ENCODE results near the gene PRKN.
"Not testable (repeated sequence)": the region's sequence is repeated elsewhere in the genome, so short reads cannot be mapped to it uniquely, and the experiment has no call there.

PRKN gene

GRCh38 chr6:161354956-161355355 is 1372.6 kb downstream of the PRKN start:
- DNase-seq: no peak

- DNase-seq: no peak
Measured at GRCh38 chr6:161354276-161354840, 1373.2 kb downstream of the PRKN start.

GRCh38 chr6:161353208-161353613 is 1374.4 kb downstream of the PRKN start:
- DNase-seq: no peak

GRCh38 chr6:161351858-161352257 is 1375.7 kb downstream of the PRKN start:
- DNase-seq: no peak

- DNase-seq: no peak
Measured at GRCh38 chr6:161349886-161350285, 1377.7 kb downstream of the PRKN start.

- no peak for DNase-seq
Measured at GRCh38 chr6:161348628-161348994, 1379.0 kb downstream of the PRKN start.

- DNase-seq: no peak
Measured at GRCh38 chr6:161347988-161348627, 1379.5 kb downstream of the PRKN start.

GRCh38 chr6:161347125-161347524 is 1380.4 kb downstream of the PRKN start:
- DNase-seq: no peak

- DNase-seq: no peak
Measured at GRCh38 chr6:161346717-161347116, 1380.8 kb downstream of the PRKN start.

GRCh38 chr6:161344626-161345025 is 1382.9 kb downstream of the PRKN start:
- DNase-seq: no peak

GRCh38 chr6:161342039-161342438 is 1385.5 kb downstream of the PRKN start:
- DNase-seq: no peak

- DNase-seq: no peak
Measured at GRCh38 chr6:161341638-161342037, 1385.9 kb downstream of the PRKN start.

GRCh38 chr6:161338015-161338414 is 1389.6 kb downstream of the PRKN start:
- no peak for DNase-seq

GRCh38 chr6:161336479-161336878 is 1391.1 kb downstream of the PRKN start:
- no peak for DNase-seq

- no peak for DNase-seq
Measured at GRCh38 chr6:161333410-161333809, 1394.2 kb downstream of the PRKN start.

- DNase-seq: not testable (repeated sequence)
Measured at GRCh38 chr6:161331402-161332081, 1396.0 kb downstream of the PRKN start.

- no peak for DNase-seq
Measured at GRCh38 chr6:161327360-161327953, 1400.1 kb downstream of the PRKN start.

- no peak for DNase-seq
Measured at GRCh38 chr6:161319231-161319630, 1408.3 kb downstream of the PRKN start.

GRCh38 chr6:161318456-161318855 is 1409.1 kb downstream of the PRKN start:
- no peak for DNase-seq

GRCh38 chr6:161316531-161316930 is 1411.0 kb downstream of the PRKN start:
- DNase-seq: no peak

- DNase-seq: not testable (repeated sequence)
Measured at GRCh38 chr6:161315246-161315917, 1412.2 kb downstream of the PRKN start.

- not testable (repeated sequence) for DNase-seq
Measured at GRCh38 chr6:161314541-161315245, 1412.9 kb downstream of the PRKN start.

Data from stimulated activated CD4-positive, alpha-beta T cell treated with anti-CD3 and anti-CD28 coated beads, Interleukin-4, amount 100 ng/mL, for 24 hours (primary cell).